ENCODE data around the gene C2orf76. TPM values are rescaled to one million over a fixed set of nuclear protein-coding genes. Genes with fewer than 3 reads are reported as not detected.

Gene C2orf76
- total and polyA plus RNA-seq, 2 donors (not counting 1 experiment from before 2014, with no cell fraction given): 6.9 to 13.6 TPM

DNA sequence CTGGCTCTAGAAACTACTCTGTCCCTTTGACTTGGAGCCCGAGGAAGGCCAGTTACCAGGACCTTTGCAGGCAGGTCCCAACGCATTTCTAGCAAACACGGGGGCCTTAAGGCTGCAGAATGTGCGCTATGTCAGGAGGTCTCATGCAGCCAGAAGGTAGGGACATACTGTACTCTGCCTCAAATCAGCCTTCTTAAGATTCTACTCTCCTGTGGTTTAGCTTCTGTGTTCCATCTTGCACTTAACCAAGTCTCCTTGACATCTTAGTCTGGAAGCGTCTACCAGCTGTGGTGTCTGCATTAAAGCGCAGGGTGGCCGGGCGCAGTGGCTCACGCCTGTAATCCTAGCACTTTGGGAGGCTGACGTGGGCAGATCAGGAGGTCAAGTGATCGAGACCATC lies 77.5 kb downstream of the C2orf76 start:
- H3K27ac Mint-ChIP-seq: no peak overlapping the region

DNA sequence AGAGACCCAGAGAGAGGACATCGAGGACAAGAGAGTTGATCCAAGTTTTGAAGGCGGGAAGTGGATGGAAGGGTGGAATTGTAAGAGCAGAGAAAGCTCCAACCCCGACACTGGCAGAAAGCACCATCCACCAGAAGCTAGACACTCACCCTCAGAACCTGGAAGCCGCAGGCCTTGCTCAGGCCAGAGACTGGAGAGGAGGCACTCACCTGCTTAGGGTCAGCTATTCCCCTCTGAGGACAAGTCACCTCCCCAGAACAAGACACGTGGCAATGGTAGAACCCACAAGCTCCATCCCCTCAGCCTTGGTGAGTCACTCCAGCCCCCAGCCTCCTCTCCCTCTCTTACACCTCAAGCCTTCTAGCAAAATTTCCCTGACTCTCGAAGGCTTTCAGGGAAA lies 78.1 kb downstream of the C2orf76 start:
- Mint-ChIP-seq H3K27ac (no peak overlapping the region), H3K4me1 (peaks cover 2% of the 10 kb centered on the region), H3K4me3 (no peak overlapping the region), H3K9me3 (ENCODE audit: insufficient read depth) (no peaks in the 10 kb centered on the region), H3K27me3 (no peaks in the 10 kb centered on the region)
- DNase-seq (no peak), ATAC-seq (ENCODE audit: low read depth) (no peak)
- 75% methylated on average over 1 of the region's 6 CpGs for WGBS (ENCODE audit: insufficient coverage)
- Histone ChIP-seq H3K4me2 (replicated peaks; ENCODE audit: low read depth, low read length, poor library complexity, severe bottlenecking) (no peak overlapping the region), H3K9ac (ENCODE audit: low read length) (no peak overlapping the region), H3K4me1 (ENCODE audit: control insufficient read depth in 2 of 2, insufficient read depth in 2 of 2, low read length in 2 of 2) (no peaks in the 10 kb centered on the region), H3K27me3 (replicated peaks in 1 of 4; ENCODE audit: control extremely low read depth in 1 of 4, control insufficient read depth in 3 of 4, insufficient read depth in 4 of 4, low read length in 3 of 4) (no peaks in the 10 kb centered on the region), H3K79me2 (ENCODE audit: control insufficient read depth, insufficient read depth, low read length) (no peaks in the 10 kb centered on the region), H3K36me3 (replicated peaks in 1 of 2; ENCODE audit: control extremely low read depth in 1 of 2, control insufficient read depth in 1 of 2, extremely low read depth in 1 of 2, insufficient read depth in 2 of 2, low read length in 1 of 2) (no peaks in the 10 kb centered on the region), H3K27ac (ENCODE audit: low read length in 2 of 2) (no peak overlapping the region), H3K4me3 (ENCODE audit: control extremely low read depth in 1 of 5, extremely low read depth in 1 of 5, insufficient read depth in 1 of 5, low read depth in 2 of 5, low read length in 4 of 5) (no peak overlapping the region), H2AFZ (ENCODE audit: insufficient read depth, low read depth, low read length, poor library complexity, severe bottlenecking) (no peak overlapping the region), H4K20me1 (ENCODE audit: control insufficient read depth, insufficient read depth, low read length, poor library complexity, severe bottlenecking) (no peaks in the 10 kb centered on the region), H3K9me3 (ENCODE audit: control extremely low read depth in 1 of 3, control insufficient read depth in 2 of 3, insufficient read depth in 1 of 3, low read length in 2 of 3) (no peaks in the 10 kb centered on the region)
- ChIA-PET CTCF (interaction anchor here (4.5 kb wide), 1 partner anchor 407 kb away, joined by 29 read pairs; no protein-coding TSS in a partner anchor), POLR2A (no interaction called here)
- intact Hi-C loops (cut with micrococcal nuclease): no loop called here
- TF ChIP-seq EZH2 (IDR thresholded peaks at IDR 0.05; ENCODE audit: borderline replicate concordance, insufficient read depth, low read depth, low read length, poor library complexity, severe bottlenecking): no peak
- TF ChIP-seq CTCF (IDR thresholded peaks at IDR 0.05): no peak

More for the DNA sequence above, 77.5 kb downstream of the C2orf76 start:
- ChIA-PET POLR2A (no interaction called here), CTCF (interaction anchor here (1.9 to 4.5 kb wide), 2 partner anchors 9 to 407 kb away, joined by 6 to 29 read pairs; no protein-coding TSS in a partner anchor)
- Histone ChIP-seq H3K27me3 (replicated peaks in 1 of 4; ENCODE audit: control extremely low read depth in 1 of 4, control insufficient read depth in 3 of 4, insufficient read depth in 4 of 4, low read length in 3 of 4) (no peaks in the 10 kb centered on the region), H3K4me1 (ENCODE audit: control insufficient read depth in 2 of 2, insufficient read depth in 2 of 2, low read length in 2 of 2) (no peaks in the 10 kb centered on the region), H3K9ac (ENCODE audit: low read length) (no peak overlapping the region), H2AFZ (ENCODE audit: insufficient read depth, low read depth, low read length, poor library complexity, severe bottlenecking) (no peak overlapping the region), H3K4me2 (replicated peaks; ENCODE audit: low read depth, low read length, poor library complexity, severe bottlenecking) (no peak overlapping the region), H3K27ac (ENCODE audit: low read length in 2 of 2) (no peak overlapping the region), H3K9me3 (ENCODE audit: control extremely low read depth in 1 of 3, control insufficient read depth in 2 of 3, insufficient read depth in 1 of 3, low read length in 2 of 3) (no peaks in the 10 kb centered on the region), H4K20me1 (ENCODE audit: control insufficient read depth, insufficient read depth, low read length, poor library complexity, severe bottlenecking) (no peaks in the 10 kb centered on the region), H3K36me3 (replicated peaks in 1 of 2; ENCODE audit: control extremely low read depth in 1 of 2, control insufficient read depth in 1 of 2, extremely low read depth in 1 of 2, insufficient read depth in 2 of 2, low read length in 1 of 2) (no peaks in the 10 kb centered on the region), H3K4me3 (ENCODE audit: control extremely low read depth in 1 of 5, extremely low read depth in 1 of 5, insufficient read depth in 1 of 5, low read depth in 2 of 5, low read length in 4 of 5) (no peak overlapping the region), H3K79me2 (ENCODE audit: control insufficient read depth, insufficient read depth, low read length) (no peaks in the 10 kb centered on the region)
- no peaks in the 10 kb centered on the region for H3K27me3 Mint-ChIP-seq
- intact Hi-C loops (cut with micrococcal nuclease): no loop called here
- H3K4me1 Mint-ChIP-seq: peaks cover 2% of the 10 kb centered on the region
- DNase-seq (no peak), ATAC-seq (ENCODE audit: low read depth) (no peak)
- WGBS (ENCODE audit: insufficient coverage): 82% methylated on average over 10 of the region's 11 CpGs
- H3K4me3 Mint-ChIP-seq: no peak overlapping the region
- H3K9me3 Mint-ChIP-seq (ENCODE audit: insufficient read depth): no peaks in the 10 kb centered on the region
- TF ChIP-seq EZH2 (IDR thresholded peaks at IDR 0.05; ENCODE audit: borderline replicate concordance, insufficient read depth, low read depth, low read length, poor library complexity, severe bottlenecking) (no peak), CTCF (IDR thresholded peaks at IDR 0.05) (no peak)
